ENCODE measurements around the gene CORO1C.

Gene CORO1C

GRCh38 chr12:108596854-108597558 lies 134.3 kb downstream of the CORO1C start:
- Histone ChIP-seq H3K27me3 (peaks cover 8% of the 10 kb centered on the region), H3K4me3 (ENCODE audit: low read depth in 1 of 2, low read length in 1 of 2) (no peak overlapping the region), H3K9me3 (no peaks in the 10 kb centered on the region), H3K27ac (no peak overlapping the region), H3K36me3 (no peaks in the 10 kb centered on the region), H3K4me1 (ENCODE audit: control insufficient read depth in 1 of 2, insufficient read depth in 1 of 2, low read depth in 1 of 2, low read length in 1 of 2) (no peaks in the 10 kb centered on the region)
- TF ChIP-seq CTCF (IDR thresholded peaks at IDR 0.05): no peak

GRCh38 chr12:108595711-108596647 lies 135.3 kb downstream of the CORO1C start:
- no peaks in the 10 kb centered on the region for H3K36me3 ChIP-seq
- peaks cover 8% of the 10 kb centered on the region for H3K27me3 ChIP-seq
- H3K4me3 ChIP-seq (ENCODE audit: low read depth in 1 of 2, low read length in 1 of 2): no peak overlapping the region
- TF ChIP-seq CTCF (IDR thresholded peaks at IDR 0.05): no peak
- H3K9me3 ChIP-seq: no peaks in the 10 kb centered on the region
- H3K27ac ChIP-seq: no peak overlapping the region
- H3K4me1 ChIP-seq (ENCODE audit: control insufficient read depth in 1 of 2, insufficient read depth in 1 of 2, low read depth in 1 of 2, low read length in 1 of 2): no peaks in the 10 kb centered on the region

All from neutrophil (primary cell).